ENCODE data around the gene LDAH.

DNA sequence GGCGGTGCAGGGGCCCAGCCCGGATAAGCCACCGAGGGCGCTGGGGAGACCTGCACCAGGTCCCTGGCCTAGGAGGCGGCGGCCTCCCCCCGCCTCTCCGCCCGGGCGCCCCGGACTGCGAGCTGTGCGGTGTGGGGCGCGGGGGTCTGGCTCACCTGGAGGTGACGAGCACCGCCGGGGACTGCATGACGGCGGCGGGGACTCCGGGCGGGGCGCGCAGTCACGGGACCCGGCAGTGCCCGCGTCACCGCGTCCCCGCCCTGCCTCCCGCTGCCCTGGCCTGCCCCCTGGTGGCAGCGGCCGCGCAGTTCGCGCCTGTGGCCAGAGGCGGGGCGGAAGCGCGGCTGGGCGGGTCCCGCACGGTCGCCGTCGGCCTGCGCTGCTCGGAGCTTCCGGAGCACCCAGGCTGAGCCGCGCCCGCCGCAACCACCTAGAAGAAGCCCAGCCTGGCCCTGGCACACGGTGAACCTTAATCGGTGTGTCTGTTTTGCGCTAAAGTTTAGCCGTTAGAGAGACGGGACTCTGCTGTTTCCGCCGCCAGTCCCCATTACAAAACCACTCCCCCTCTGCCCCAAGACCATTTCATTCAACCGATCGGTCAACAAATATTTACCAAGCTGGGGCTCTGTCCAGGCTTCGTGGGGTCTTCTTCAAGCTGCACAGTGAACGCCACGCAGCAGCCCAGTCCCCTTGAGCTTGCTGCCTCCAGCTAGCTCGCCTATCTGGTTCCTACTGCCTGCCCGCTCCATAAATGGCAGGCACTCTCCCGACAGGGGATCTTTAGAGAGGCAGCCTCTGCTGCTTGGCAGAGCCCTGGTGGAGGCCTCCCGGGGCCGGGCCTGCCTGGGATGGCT is 171.8 kb downstream of the LDAH start, which contains the start of gene HS1BP3:
- TF ChIP-seq, protein P1, sequence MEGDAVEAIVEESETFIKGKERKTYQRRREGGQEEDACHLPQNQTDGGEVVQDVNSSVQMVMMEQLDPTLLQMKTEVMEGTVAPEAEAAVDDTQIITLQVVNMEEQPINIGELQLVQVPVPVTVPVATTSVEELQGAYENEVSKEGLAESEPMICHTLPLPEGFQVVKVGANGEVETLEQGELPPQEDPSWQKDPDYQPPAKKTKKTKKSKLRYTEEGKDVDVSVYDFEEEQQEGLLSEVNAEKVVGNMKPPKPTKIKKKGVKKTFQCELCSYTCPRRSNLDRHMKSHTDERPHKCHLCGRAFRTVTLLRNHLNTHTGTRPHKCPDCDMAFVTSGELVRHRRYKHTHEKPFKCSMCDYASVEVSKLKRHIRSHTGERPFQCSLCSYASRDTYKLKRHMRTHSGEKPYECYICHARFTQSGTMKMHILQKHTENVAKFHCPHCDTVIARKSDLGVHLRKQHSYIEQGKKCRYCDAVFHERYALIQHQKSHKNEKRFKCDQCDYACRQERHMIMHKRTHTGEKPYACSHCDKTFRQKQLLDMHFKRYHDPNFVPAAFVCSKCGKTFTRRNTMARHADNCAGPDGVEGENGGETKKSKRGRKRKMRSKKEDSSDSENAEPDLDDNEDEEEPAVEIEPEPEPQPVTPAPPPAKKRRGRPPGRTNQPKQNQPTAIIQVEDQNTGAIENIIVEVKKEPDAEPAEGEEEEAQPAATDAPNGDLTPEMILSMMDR (IDR thresholded peaks at IDR 0.05), result peak in 4 of 5 experiments; percentile 84 to 94 (median 86)
- peak; percentile 73 to 92 (median 92) for TF ChIP-seq POLR2AphosphoS5 (IDR thresholded peaks at IDR 0.05)
